OCI-LY3 (cell line): Measurements from ENCODE around the gene CD300LG.

Experiments used
- H2AFZ ChIP-seq: fragments of 200-600, 300-600 bp; shearing (Covaris generic); 2 replicates; pipeline ENCODE4 v1.6.0; 2014; ENCODE audit warnings: antibody characterized with exemption, low read depth, low read length
- H3K27ac ChIP-seq: fragments of 200-600, 300-600 bp; sonication (generic); 2 replicates; pipeline ENCODE4 v1.5.1; 2014; ENCODE audit warnings: mild to moderate bottlenecking, low read length, moderate library complexity, mixed read lengths
- H3K27me3 ChIP-seq: fragments of 200-600, 300-600 bp; sonication (generic); 2 replicates; pipeline ENCODE4 v1.6.1; 2014; ENCODE audit warnings: low read depth, low read length, mixed read lengths
- H3K36me3 ChIP-seq: fragments of 200-600, 300-600 bp; sonication (generic); replicated peaks from 2 replicates; pipeline ENCODE3; 2014; ENCODE audit warnings: low read depth, low read length, mixed read lengths
- H3K4me1 ChIP-seq: fragments of 300-600, 200-600 bp; sonication (generic); 2 replicates; pipeline ENCODE4 v1.6.1; 2014; ENCODE audit warnings: low read length, mixed read lengths
- H3K4me2 ChIP-seq: fragments of 200-600, 300-600 bp; sonication (generic); 2 replicates; pipeline ENCODE4 v1.6.1; 2014; ENCODE audit warnings: low read length, mixed read lengths
- H3K4me3 ChIP-seq: fragments of 300-600, 200-600 bp; sonication (generic); 2 replicates; pipeline ENCODE4 v1.5.1; 2014; ENCODE audit warnings: antibody characterized with exemption, mild to moderate bottlenecking, low read length, moderate library complexity
- H3K79me2 ChIP-seq: fragments of 300-600, 200-600 bp; shearing (Covaris generic); 2 replicates; pipeline ENCODE4 v1.6.1; 2014; ENCODE audit warnings: mild to moderate bottlenecking, low read length, mixed read lengths
- H3K9ac ChIP-seq: fragments of 300-600, 200-600 bp; shearing (Covaris generic); 2 replicates; pipeline ENCODE4 v1.6.0; 2014; ENCODE audit warnings: mild to moderate bottlenecking, low read length, moderate library complexity
- H3K9me3 ChIP-seq: fragments of 200-600, 300-600 bp; shearing (Covaris generic); 2 replicates; pipeline ENCODE4 v1.6.1; 2014; ENCODE audit warnings: low read length, mixed read lengths; ENCODE audit not compliant: insufficient read depth
- H4K20me1 ChIP-seq: fragments of 200-600, 300-600 bp; sonication (generic); 2 replicates; pipeline ENCODE4 v1.6.1; 2016; ENCODE audit warnings: low read length, mixed read lengths; ENCODE audit not compliant: insufficient read depth
- CTCF ChIP-seq: fragments of 200-600, 300-600 bp; sonication (generic); IDR thresholded peaks from 2 replicates; pipeline ENCODE4 v1.5.1; 2014; ENCODE audit warnings: antibody characterized with exemption, low read length, low read depth
- EZH2phosphoT487 ChIP-seq: fragments of 200-600 bp; shearing (Covaris generic); IDR thresholded peaks from 2 replicates; pipeline ENCODE4 v1.6.1; 2018; ENCODE audit warnings: antibody characterized with exemption, mixed run types, low read depth

CD300LG gene

GRCh38 chr17:43830510-43831140, 16.4 kb upstream of the CD300LG start:
- Histone ChIP-seq H3K9me3 (no peaks in the 10 kb centered on the region), H4K20me1 (no peaks in the 10 kb centered on the region), H3K27me3 (peaks cover 5% of the 10 kb centered on the region; the same call in 1 of the 2 replicates), H3K4me3 (no peak overlapping the region), H3K9ac (no peak overlapping the region), H3K4me1 (peaks cover 8% of the 10 kb centered on the region), H3K27ac (no peak overlapping the region), H3K79me2 (no peaks in the 10 kb centered on the region), H3K36me3 (no peaks in the 10 kb centered on the region), H2AFZ (no peak overlapping the region), H3K4me2 (no peak overlapping the region)
- TF ChIP-seq CTCF (no peak), EZH2phosphoT487 (no peak)

- Histone ChIP-seq H3K4me1 (peaks cover 8% of the 10 kb centered on the region), H3K4me3 (no peak overlapping the region), H3K9me3 (no peaks in the 10 kb centered on the region), H3K9ac (no peak overlapping the region), H3K27ac (no peak overlapping the region), H3K4me2 (no peak overlapping the region), H3K27me3 (peaks cover 5% of the 10 kb centered on the region; the same call in 1 of the 2 replicates), H4K20me1 (no peaks in the 10 kb centered on the region), H2AFZ (no peak overlapping the region), H3K79me2 (no peaks in the 10 kb centered on the region), H3K36me3 (no peaks in the 10 kb centered on the region)
- no peak for TF ChIP-seq CTCF
- TF ChIP-seq EZH2phosphoT487 = no peak
Observed at GRCh38 chr17:43831633-43832032, 15.3 kb upstream of the CD300LG start.

GRCh38 chr17:43832168-43832975, 14.6 kb upstream of the CD300LG start:
- H3K27me3 ChIP-seq = peaks cover 5% of the 10 kb centered on the region; the same call in 1 of the 2 replicates
- H3K4me1 ChIP-seq = peaks cover 8% of the 10 kb centered on the region
- H4K20me1 ChIP-seq = no peaks in the 10 kb centered on the region
- no peak overlapping the region for H2AFZ ChIP-seq
- no peak overlapping the region for H3K9ac ChIP-seq
- H3K79me2 ChIP-seq = no peaks in the 10 kb centered on the region
- no peak overlapping the region for H3K4me3 ChIP-seq
- no peak overlapping the region for H3K27ac ChIP-seq
- no peak for TF ChIP-seq CTCF
- TF ChIP-seq EZH2phosphoT487 = no peak
- no peak overlapping the region for H3K4me2 ChIP-seq
- no peaks in the 10 kb centered on the region for H3K36me3 ChIP-seq
- H3K9me3 ChIP-seq = no peaks in the 10 kb centered on the region
